ENCODE measurements around the gene INSC.

- TF ChIP-seq POLR2A (IDR thresholded peaks at IDR 0.05; ENCODE audit: low read depth, low read length) (no peak), POLR2AphosphoS5 (IDR thresholded peaks at IDR 0.05; ENCODE audit: low read depth, low read length) (no peak)
These were observed 26.7 kb downstream of the INSC start for GRCh38 chr11:15141381-15141780.
